ENCODE measurements around the gene PRRG2. TPM values are rescaled to one million over a fixed set of nuclear protein-coding genes. Genes with fewer than 3 reads are reported as not detected.

The PRRG2 gene
- total and polyA plus RNA-seq, 2 of the 13 experiments (the other 11 are each of a cell fraction or from before 2014, with no cell fraction given): 0.66 to 0.82 TPM

GRCh38 chr19:49640113-49640898, 59.2 kb downstream of the PRRG2 start, which contains the start of gene RRAS (continued):
- TF ChIP-seq PAXIP1 (CRISPR knock-in tag; conservative IDR thresholded peaks at IDR 0.05) (peak; percentile 93), HNRNPL (IDR thresholded peaks at IDR 0.05; ENCODE audit: low read depth, low read length) (no peak), ZNF430 (CRISPR knock-in tag; IDR thresholded peaks at IDR 0.05) (0 out of 2 replicates have a peak, but pooled peaks have one; percentile 41), TMF1 (CRISPR knock-in tag; IDR thresholded peaks at IDR 0.05; ENCODE audit: low read depth) (no peak), ZNF530 (CRISPR knock-in tag; IDR thresholded peaks at IDR 0.05; ENCODE audit: low read depth) (no peak), MAFG (CRISPR knock-in tag; IDR thresholded peaks at IDR 0.05) (no peak), FOXJ3 (CRISPR knock-in tag; IDR thresholded peaks at IDR 0.05; ENCODE audit: borderline replicate concordance) (no peak), ZSCAN30 (CRISPR knock-in tag; IDR thresholded peaks at IDR 0.05) (0 out of 2 replicates have a peak, but pooled peaks have one; percentile 58), CBX5 (CRISPR knock-in tag; IDR thresholded peaks at IDR 0.05; ENCODE audit: borderline replicate concordance) (peak; percentile 77; the same call in 1 of the 2 replicates), ZBTB7B (CRISPR knock-in tag; IDR thresholded peaks at IDR 0.05) (no peak)
- TF ChIP-seq, protein P1, sequence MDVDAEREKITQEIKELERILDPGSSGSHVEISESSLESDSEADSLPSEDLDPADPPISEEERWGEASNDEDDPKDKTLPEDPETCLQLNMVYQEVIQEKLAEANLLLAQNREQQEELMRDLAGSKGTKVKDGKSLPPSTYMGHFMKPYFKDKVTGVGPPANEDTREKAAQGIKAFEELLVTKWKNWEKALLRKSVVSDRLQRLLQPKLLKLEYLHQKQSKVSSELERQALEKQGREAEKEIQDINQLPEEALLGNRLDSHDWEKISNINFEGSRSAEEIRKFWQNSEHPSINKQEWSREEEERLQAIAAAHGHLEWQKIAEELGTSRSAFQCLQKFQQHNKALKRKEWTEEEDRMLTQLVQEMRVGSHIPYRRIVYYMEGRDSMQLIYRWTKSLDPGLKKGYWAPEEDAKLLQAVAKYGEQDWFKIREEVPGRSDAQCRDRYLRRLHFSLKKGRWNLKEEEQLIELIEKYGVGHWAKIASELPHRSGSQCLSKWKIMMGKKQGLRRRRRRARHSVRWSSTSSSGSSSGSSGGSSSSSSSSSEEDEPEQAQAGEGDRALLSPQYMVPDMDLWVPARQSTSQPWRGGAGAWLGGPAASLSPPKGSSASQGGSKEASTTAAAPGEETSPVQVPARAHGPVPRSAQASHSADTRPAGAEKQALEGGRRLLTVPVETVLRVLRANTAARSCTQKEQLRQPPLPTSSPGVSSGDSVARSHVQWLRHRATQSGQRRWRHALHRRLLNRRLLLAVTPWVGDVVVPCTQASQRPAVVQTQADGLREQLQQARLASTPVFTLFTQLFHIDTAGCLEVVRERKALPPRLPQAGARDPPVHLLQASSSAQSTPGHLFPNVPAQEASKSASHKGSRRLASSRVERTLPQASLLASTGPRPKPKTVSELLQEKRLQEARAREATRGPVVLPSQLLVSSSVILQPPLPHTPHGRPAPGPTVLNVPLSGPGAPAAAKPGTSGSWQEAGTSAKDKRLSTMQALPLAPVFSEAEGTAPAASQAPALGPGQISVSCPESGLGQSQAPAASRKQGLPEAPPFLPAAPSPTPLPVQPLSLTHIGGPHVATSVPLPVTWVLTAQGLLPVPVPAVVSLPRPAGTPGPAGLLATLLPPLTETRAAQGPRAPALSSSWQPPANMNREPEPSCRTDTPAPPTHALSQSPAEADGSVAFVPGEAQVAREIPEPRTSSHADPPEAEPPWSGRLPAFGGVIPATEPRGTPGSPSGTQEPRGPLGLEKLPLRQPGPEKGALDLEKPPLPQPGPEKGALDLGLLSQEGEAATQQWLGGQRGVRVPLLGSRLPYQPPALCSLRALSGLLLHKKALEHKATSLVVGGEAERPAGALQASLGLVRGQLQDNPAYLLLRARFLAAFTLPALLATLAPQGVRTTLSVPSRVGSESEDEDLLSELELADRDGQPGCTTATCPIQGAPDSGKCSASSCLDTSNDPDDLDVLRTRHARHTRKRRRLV (CRISPR knock-in tag; IDR thresholded peaks at IDR 0.05): peak; percentile 98
- TF ChIP-seq, protein P2, sequence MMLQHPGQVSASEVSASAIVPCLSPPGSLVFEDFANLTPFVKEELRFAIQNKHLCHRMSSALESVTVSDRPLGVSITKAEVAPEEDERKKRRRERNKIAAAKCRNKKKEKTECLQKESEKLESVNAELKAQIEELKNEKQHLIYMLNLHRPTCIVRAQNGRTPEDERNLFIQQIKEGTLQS (CRISPR knock-in tag; IDR thresholded peaks at IDR 0.05): peak; percentile 95
- TF ChIP-seq, protein P3, sequence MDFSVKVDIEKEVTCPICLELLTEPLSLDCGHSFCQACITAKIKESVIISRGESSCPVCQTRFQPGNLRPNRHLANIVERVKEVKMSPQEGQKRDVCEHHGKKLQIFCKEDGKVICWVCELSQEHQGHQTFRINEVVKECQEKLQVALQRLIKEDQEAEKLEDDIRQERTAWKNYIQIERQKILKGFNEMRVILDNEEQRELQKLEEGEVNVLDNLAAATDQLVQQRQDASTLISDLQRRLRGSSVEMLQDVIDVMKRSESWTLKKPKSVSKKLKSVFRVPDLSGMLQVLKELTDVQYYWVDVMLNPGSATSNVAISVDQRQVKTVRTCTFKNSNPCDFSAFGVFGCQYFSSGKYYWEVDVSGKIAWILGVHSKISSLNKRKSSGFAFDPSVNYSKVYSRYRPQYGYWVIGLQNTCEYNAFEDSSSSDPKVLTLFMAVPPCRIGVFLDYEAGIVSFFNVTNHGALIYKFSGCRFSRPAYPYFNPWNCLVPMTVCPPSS (IDR thresholded peaks at IDR 0.05): no peak
- TF ChIP-seq, protein P4, sequence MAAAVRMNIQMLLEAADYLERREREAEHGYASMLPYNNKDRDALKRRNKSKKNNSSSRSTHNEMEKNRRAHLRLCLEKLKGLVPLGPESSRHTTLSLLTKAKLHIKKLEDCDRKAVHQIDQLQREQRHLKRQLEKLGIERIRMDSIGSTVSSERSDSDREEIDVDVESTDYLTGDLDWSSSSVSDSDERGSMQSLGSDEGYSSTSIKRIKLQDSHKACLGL (CRISPR knock-in tag; IDR thresholded peaks at IDR 0.05): no peak
- TF ChIP-seq, protein P5, sequence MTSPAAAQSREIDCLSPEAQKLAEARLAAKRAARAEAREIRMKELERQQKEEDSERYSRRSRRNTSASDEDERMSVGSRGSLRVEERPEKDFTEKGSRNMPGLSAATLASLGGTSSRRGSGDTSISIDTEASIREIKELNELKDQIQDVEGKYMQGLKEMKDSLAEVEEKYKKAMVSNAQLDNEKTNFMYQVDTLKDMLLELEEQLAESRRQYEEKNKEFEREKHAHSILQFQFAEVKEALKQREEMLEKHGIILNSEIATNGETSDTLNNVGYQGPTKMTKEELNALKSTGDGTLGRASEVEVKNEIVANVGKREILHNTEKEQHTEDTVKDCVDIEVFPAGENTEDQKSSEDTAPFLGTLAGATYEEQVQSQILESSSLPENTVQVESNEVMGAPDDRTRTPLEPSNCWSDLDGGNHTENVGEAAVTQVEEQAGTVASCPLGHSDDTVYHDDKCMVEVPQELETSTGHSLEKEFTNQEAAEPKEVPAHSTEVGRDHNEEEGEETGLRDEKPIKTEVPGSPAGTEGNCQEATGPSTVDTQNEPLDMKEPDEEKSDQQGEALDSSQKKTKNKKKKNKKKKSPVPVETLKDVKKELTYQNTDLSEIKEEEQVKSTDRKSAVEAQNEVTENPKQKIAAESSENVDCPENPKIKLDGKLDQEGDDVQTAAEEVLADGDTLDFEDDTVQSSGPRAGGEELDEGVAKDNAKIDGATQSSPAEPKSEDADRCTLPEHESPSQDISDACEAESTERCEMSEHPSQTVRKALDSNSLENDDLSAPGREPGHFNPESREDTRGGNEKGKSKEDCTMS (CRISPR knock-in tag; conservative IDR thresholded peaks at IDR 0.05): no peak

Data from HepG2 (cell line).